DOHH2 (cell line): Measurements from ENCODE around the gene PGGHG.

Source experiments
- H3F3A ChIP-seq: fragments of 200-600 bp; sonication (generic), shearing (Covaris generic); 2 replicates; pipeline ENCODE4 v1.6.0; 2016; ENCODE audit warnings: antibody characterized with exemption, mild to moderate bottlenecking; ENCODE audit not compliant: control insufficient read depth, insufficient read depth
- H3K27ac ChIP-seq: fragments of 200-600 bp; sonication (generic); 2 replicates; pipeline ENCODE4 v1.5.1; 2014; ENCODE audit warnings: low read depth, mild to moderate bottlenecking, low read length, moderate library complexity
- H3K27me3 ChIP-seq: fragments of 200-600 bp; sonication (generic); 2 replicates; pipeline ENCODE4 v1.6.1; 2014; ENCODE audit warnings: mild to moderate bottlenecking, low read length, mixed read lengths; ENCODE audit not compliant: control insufficient read depth
- H3K36me3 ChIP-seq: fragments of 200-600 bp; sonication (generic); 2 replicates; pipeline ENCODE4 v1.6.1; 2014; ENCODE audit warnings: mild to moderate bottlenecking, low read length, moderate library complexity, mixed read lengths; ENCODE audit not compliant: control insufficient read depth
- H3K4me1 ChIP-seq: fragments of 200-600 bp; sonication (generic); 2 replicates; pipeline ENCODE4 v1.6.1; 2014; ENCODE audit warnings: mild to moderate bottlenecking, low read length, mixed read lengths; ENCODE audit not compliant: control insufficient read depth
- H3K4me2 ChIP-seq: fragments of 200-600 bp; sonication (generic); 2 replicates; pipeline ENCODE4 v1.6.0; 2014; ENCODE audit warnings: mild to moderate bottlenecking, low read length, moderate library complexity
- H3K4me3 ChIP-seq: fragments of 200-600 bp; sonication (generic); 2 replicates; pipeline ENCODE4 v1.5.1; 2014; ENCODE audit warnings: mild to moderate bottlenecking, low read length, mixed read lengths
- H3K79me2 ChIP-seq: fragments of 200-600 bp; sonication (generic); 2 replicates; pipeline ENCODE4 v1.6.1; 2014; ENCODE audit warnings: mild to moderate bottlenecking, low read length, mixed read lengths; ENCODE audit not compliant: control insufficient read depth
- H3K9me2 ChIP-seq: fragments of 200-600 bp; sonication (generic); replicated peaks from 2 replicates; pipeline ENCODE4 v1.6.1; 2014; ENCODE audit warnings: mild to moderate bottlenecking, low read length, mixed read lengths; ENCODE audit not compliant: control insufficient read depth
- H3K9me3 ChIP-seq: fragments of 200-600 bp; sonication (generic); 2 replicates; pipeline ENCODE4 v1.6.1; 2014; ENCODE audit warnings: antibody characterized with exemption, low read length, mixed read lengths; ENCODE audit not compliant: control insufficient read depth, insufficient read depth
- H4K20me1 ChIP-seq: fragments of 200-600 bp; sonication (generic); 2 replicates; pipeline ENCODE4 v1.6.0; 2014; ENCODE audit warnings: low read depth, mild to moderate bottlenecking, antibody characterized with exemption, low read length, moderate library complexity; ENCODE audit not compliant: control insufficient read depth, insufficient read depth
- EZH2phosphoT487 ChIP-seq: fragments of 200-600 bp; sonication (generic); IDR thresholded peaks from 2 replicates; pipeline ENCODE4 v1.6.1; 2017; ENCODE audit warnings: borderline replicate concordance, mild to moderate bottlenecking, antibody characterized with exemption, low read length, moderate library complexity, mixed read lengths
- TF ChIP-seq, protein P1 (sequence below): fragments of 200-600 bp; sonication (generic); IDR thresholded peaks from one replicate; pipeline ENCODE4 v1.5.1; 2014; ENCODE audit warnings: antibody characterized with exemption, mild to moderate bottlenecking, low read depth, low read length; ENCODE audit not compliant: poor library complexity, severe bottlenecking

Gene PGGHG

DNA sequence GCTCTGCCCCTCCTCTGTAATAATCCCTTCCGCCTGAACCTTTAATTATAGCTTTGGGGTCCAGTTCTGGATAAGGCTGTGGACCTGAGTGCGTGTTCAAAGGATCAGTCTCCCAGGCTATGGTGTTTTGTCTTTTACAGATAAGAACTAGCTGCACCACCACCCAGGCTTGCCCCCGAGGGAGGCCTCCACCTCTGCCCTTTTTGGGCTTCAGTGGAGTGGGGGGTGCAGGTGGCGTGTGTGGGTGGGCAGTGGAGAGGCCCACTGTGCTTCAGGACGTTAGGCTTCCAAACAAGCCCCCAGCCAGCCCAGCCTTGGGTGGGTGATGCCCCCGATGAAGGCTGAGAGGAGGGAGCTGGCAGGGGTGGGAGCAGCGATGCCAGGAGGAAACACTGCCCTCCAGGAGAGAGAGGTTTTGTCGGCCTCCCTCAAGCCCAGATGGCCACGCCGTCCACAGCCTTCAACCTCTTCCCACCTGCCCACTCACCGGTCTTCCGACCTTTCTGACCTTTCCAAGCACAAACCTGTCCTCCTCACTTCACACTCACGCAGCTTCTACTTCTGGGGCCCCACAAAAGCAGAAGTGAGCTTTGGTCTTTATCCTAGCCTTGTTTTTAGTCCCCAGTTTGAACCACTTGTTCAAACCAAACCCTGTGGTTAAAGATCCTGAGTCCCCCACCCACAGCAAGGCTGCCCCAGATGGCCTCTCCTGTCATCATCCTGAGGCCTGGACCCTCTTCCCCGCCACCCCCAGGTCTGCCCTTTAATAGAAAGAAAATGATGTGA is 31.8 kb upstream of the PGGHG start:
- H4K20me1 ChIP-seq = no peaks in the 10 kb centered on the region
- TF ChIP-seq, protein P1, sequence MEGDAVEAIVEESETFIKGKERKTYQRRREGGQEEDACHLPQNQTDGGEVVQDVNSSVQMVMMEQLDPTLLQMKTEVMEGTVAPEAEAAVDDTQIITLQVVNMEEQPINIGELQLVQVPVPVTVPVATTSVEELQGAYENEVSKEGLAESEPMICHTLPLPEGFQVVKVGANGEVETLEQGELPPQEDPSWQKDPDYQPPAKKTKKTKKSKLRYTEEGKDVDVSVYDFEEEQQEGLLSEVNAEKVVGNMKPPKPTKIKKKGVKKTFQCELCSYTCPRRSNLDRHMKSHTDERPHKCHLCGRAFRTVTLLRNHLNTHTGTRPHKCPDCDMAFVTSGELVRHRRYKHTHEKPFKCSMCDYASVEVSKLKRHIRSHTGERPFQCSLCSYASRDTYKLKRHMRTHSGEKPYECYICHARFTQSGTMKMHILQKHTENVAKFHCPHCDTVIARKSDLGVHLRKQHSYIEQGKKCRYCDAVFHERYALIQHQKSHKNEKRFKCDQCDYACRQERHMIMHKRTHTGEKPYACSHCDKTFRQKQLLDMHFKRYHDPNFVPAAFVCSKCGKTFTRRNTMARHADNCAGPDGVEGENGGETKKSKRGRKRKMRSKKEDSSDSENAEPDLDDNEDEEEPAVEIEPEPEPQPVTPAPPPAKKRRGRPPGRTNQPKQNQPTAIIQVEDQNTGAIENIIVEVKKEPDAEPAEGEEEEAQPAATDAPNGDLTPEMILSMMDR = no peak
- no peak for TF ChIP-seq EZH2phosphoT487
- peaks cover 16% of the 10 kb centered on the region for H3K36me3 ChIP-seq
- peaks cover 7% of the 10 kb centered on the region for H3F3A ChIP-seq
- H3K4me2 ChIP-seq = peak overlapping the region; percentile 15
- no peaks in the 10 kb centered on the region for H3K27me3 ChIP-seq
- H3K79me2 ChIP-seq = no peaks in the 10 kb centered on the region
- H3K4me3 ChIP-seq = no peak overlapping the region
- no peaks in the 10 kb centered on the region for H3K9me2 ChIP-seq
- H3K4me1 ChIP-seq = peaks cover 40% of the 10 kb centered on the region
- no peak overlapping the region for H3K27ac ChIP-seq
- H3K9me3 ChIP-seq = no peaks in the 10 kb centered on the region

DNA sequence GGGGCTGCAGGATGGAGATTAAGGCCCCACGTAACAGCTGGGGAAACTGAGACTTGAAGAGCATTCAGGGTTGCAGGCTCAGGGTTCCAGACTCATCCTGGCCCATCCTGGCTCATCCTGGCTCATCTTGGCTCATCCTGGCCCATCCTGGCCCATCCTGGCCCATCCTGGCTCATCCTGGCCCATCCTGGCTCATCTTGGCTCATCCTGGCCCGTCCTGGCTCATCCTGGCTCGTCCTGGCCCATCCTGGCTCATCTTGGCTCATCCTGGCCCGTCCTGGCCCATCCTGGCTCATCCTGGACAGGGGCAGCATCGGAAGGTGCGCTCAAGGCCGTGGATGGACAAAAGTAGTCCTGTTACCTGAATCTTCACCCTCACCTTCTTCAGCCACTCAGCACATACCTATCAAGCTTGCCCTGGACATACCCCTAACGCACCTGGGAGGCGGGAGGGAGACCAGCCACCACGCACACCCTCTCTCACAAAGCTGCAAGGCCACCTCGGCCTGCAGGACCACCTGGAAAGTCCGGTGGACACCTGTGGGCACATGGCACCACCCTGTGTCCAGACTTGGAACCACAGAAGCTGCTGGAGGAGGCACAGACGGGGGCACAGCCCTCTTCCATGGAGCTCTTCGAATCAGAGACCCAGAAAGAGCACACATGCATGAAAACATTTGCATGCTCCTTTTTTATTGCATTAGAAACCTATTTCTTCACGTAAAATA is 31.0 kb upstream of the PGGHG start:
- H3K4me2 ChIP-seq = peak overlapping the region; percentile 15
- peaks cover 45% of the 10 kb centered on the region for H3K4me1 ChIP-seq
- H3K79me2 ChIP-seq = no peaks in the 10 kb centered on the region
- no peaks in the 10 kb centered on the region for H4K20me1 ChIP-seq
- no peaks in the 10 kb centered on the region for H3K27me3 ChIP-seq
- TF ChIP-seq EZH2phosphoT487 = no peak
- TF ChIP-seq, protein P1 = peak; percentile 44
- H3K36me3 ChIP-seq = peaks cover 9% of the 10 kb centered on the region
- H3F3A ChIP-seq = peaks cover 7% of the 10 kb centered on the region
- H3K9me3 ChIP-seq = no peaks in the 10 kb centered on the region
- no peak overlapping the region for H3K27ac ChIP-seq
- no peak overlapping the region for H3K4me3 ChIP-seq
- no peaks in the 10 kb centered on the region for H3K9me2 ChIP-seq

DNA sequence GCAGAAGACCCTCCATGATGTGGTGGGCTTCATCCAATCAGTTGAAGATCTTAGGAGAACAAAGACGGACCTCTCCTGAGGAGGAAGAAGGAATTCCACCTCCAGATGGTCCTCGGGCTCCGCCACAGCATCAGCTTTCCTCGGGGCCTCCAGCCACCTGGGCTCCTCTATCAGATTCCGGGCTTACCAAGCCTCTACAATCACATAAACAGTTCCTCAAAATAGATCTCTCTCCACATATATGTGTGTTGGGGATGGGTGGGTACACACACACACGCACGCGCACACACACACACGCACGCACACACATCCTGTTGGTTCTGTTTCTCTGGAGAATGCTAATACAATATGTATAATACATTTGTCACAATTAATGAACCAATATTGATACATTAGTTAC is 29.5 kb upstream of the PGGHG start:
- TF ChIP-seq EZH2phosphoT487 = no peak
- TF ChIP-seq, protein P1 = no peak
- no peaks in the 10 kb centered on the region for H3K36me3 ChIP-seq

More for the DNA sequence above, 29.5 kb upstream of the PGGHG start:
- no peaks in the 10 kb centered on the region for H3K9me3 ChIP-seq
- H3K4me2 ChIP-seq = no peak overlapping the region
- H3K27ac ChIP-seq = no peak overlapping the region
- no peaks in the 10 kb centered on the region for H3K9me2 ChIP-seq
- H3F3A ChIP-seq = peaks cover 11% of the 10 kb centered on the region
- no peaks in the 10 kb centered on the region for H3K27me3 ChIP-seq
- peaks cover 45% of the 10 kb centered on the region for H3K4me1 ChIP-seq
- H3K4me3 ChIP-seq = no peak overlapping the region
- no peaks in the 10 kb centered on the region for H4K20me1 ChIP-seq
- H3K79me2 ChIP-seq = no peaks in the 10 kb centered on the region
